ENCODE results near the gene CEACAM6.

GRCh38 chr19:41755328-41755913, at the start of gene CEACAM6:
- TF ChIP-seq POLR2A (IDR thresholded peaks at IDR 0.05; ENCODE audit: low read length), result no peak
- no peak for TF ChIP-seq CEBPB (IDR thresholded peaks at IDR 0.05)
- TF ChIP-seq, protein P1, sequence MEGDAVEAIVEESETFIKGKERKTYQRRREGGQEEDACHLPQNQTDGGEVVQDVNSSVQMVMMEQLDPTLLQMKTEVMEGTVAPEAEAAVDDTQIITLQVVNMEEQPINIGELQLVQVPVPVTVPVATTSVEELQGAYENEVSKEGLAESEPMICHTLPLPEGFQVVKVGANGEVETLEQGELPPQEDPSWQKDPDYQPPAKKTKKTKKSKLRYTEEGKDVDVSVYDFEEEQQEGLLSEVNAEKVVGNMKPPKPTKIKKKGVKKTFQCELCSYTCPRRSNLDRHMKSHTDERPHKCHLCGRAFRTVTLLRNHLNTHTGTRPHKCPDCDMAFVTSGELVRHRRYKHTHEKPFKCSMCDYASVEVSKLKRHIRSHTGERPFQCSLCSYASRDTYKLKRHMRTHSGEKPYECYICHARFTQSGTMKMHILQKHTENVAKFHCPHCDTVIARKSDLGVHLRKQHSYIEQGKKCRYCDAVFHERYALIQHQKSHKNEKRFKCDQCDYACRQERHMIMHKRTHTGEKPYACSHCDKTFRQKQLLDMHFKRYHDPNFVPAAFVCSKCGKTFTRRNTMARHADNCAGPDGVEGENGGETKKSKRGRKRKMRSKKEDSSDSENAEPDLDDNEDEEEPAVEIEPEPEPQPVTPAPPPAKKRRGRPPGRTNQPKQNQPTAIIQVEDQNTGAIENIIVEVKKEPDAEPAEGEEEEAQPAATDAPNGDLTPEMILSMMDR (IDR thresholded peaks at IDR 0.05), result no peak
- TF ChIP-seq EHF (CRISPR knock-in tag; IDR thresholded peaks at IDR 0.05), result no peak
- TF ChIP-seq ZNF302 (CRISPR knock-in tag; IDR thresholded peaks at IDR 0.05), result no peak
- TF ChIP-seq EHMT2 (IDR thresholded peaks at IDR 0.05; ENCODE audit: low read depth), result no peak
- TF ChIP-seq HDAC2 (IDR thresholded peaks at IDR 0.05), result no peak
